Uterus (tissue), 2 donors: ENCODE results near the gene CPSF7.
"Not testable (repeated sequence)": the region's sequence is repeated elsewhere in the genome, so short reads cannot be mapped to it uniquely, and the experiment has no call there.

Source experiments
- CTCF ChIP-seq, 4 experiments: fragments of 200-600 bp in 2 of 4; fragments of 450-650 bp in 2 of 4; sonication (generic) in 2 of 4; IDR thresholded peaks; one replicate each; pipeline ENCODE4 v1.5.1; 2016 to 2019; ENCODE audit warnings: antibody characterized with exemption in 4 of 4, mild to moderate bottlenecking in 2 of 4, moderate library complexity in 1 of 4
- POLR2A ChIP-seq, 2 donors: fragments of 450-650 bp; IDR thresholded peaks; one replicate each; pipeline ENCODE4 v1.6.1; 2016; ENCODE audit warnings: antibody characterized with exemption in 2 of 2, mild to moderate bottlenecking in 1 of 2, moderate library complexity in 1 of 2

GRCh38 chr11:61430839-61431238 lies 1.1 kb upstream of the CPSF7 start:
- not testable (repeated sequence) for TF ChIP-seq CTCF, POLR2A (IDR thresholded peaks at IDR 0.05)
